ENCODE results near the gene YWHAG.
"Not testable (repeated sequence)": the region's sequence is repeated elsewhere in the genome, so short reads cannot be mapped to it uniquely, and the experiment has no call there.

Gene YWHAG

GRCh38 chr7:76381814-76382213, 23.0 kb upstream of the YWHAG start:
- peak overlapping the region; percentile 94 for H3K27ac ChIP-seq
- no peak for DNase-seq (ENCODE audit: low read depth, low spot score)

GRCh38 chr7:76380623-76380966, 21.8 kb upstream of the YWHAG start:
- DNase-seq (ENCODE audit: low read depth, low spot score): no peak
- peak overlapping the region; percentile 94 for H3K27ac ChIP-seq

- no peak for DNase-seq (ENCODE audit: low read depth, low spot score)
- H3K27ac ChIP-seq: no peak overlapping the region
These were observed 18.6 kb upstream of the YWHAG start for GRCh38 chr7:76377186-76377918.

- no peak overlapping the region for H3K27ac ChIP-seq
- DNase-seq (ENCODE audit: low read depth, low spot score): no peak
These were observed 16.5 kb upstream of the YWHAG start for GRCh38 chr7:76375251-76375650.

GRCh38 chr7:76372984-76373833, 14.4 kb upstream of the YWHAG start:
- DNase-seq (ENCODE audit: low read depth, low spot score): peak; percentile 46
- H3K27ac ChIP-seq: peak overlapping the region; percentile 7

- no peak for DNase-seq (ENCODE audit: low read depth, low spot score)
- no peak overlapping the region for H3K27ac ChIP-seq
These were observed 12.6 kb upstream of the YWHAG start for GRCh38 chr7:76371396-76371795.

- no peak overlapping the region for H3K27ac ChIP-seq
- DNase-seq (ENCODE audit: low read depth, low spot score): no peak
These were observed 10.2 kb upstream of the YWHAG start for GRCh38 chr7:76369018-76369417.

GRCh38 chr7:76368190-76368589, 9.4 kb upstream of the YWHAG start:
- H3K27ac ChIP-seq: no peak overlapping the region
- DNase-seq (ENCODE audit: low read depth, low spot score): no peak

GRCh38 chr7:76364198-76364584, 5.4 kb upstream of the YWHAG start:
- DNase-seq (ENCODE audit: low read depth, low spot score): no peak
- H3K27ac ChIP-seq: peak overlapping the region; percentile 93

GRCh38 chr7:76363754-76364153, 5.0 kb upstream of the YWHAG start:
- not testable (repeated sequence) for DNase-seq (ENCODE audit: low read depth, low spot score)
- H3K27ac ChIP-seq: peak overlapping the region; percentile 93

GRCh38 chr7:76359978-76360638, 1.3 kb upstream of the YWHAG start:
- peak overlapping the region; percentile 90 for H3K27ac ChIP-seq
- no peak for DNase-seq (ENCODE audit: low read depth, low spot score)

- peak; percentile 91 for DNase-seq (ENCODE audit: low read depth, low spot score)
- peak overlapping the region; percentile 90 for H3K27ac ChIP-seq
These were observed 553 bp upstream of the YWHAG start for GRCh38 chr7:76359111-76359977.

GRCh38 chr7:76358011-76358480, 745 bp downstream of the YWHAG start:
- no peak for DNase-seq (ENCODE audit: low read depth, low spot score)
- peak overlapping the region; percentile 90 for H3K27ac ChIP-seq

GRCh38 chr7:76357475-76358010, 1.2 kb downstream of the YWHAG start:
- DNase-seq (ENCODE audit: low read depth, low spot score): no peak
- H3K27ac ChIP-seq: peak overlapping the region; percentile 90

GRCh38 chr7:76356823-76357222, 2.0 kb downstream of the YWHAG start:
- peak overlapping the region; percentile 90 for H3K27ac ChIP-seq
- no peak for DNase-seq (ENCODE audit: low read depth, low spot score)

GRCh38 chr7:76356115-76356514, 2.7 kb downstream of the YWHAG start:
- H3K27ac ChIP-seq: peak overlapping the region; percentile 90
- no peak for DNase-seq (ENCODE audit: low read depth, low spot score)

- H3K27ac ChIP-seq: no peak overlapping the region
- DNase-seq (ENCODE audit: low read depth, low spot score): no peak
These were observed 3.6 kb downstream of the YWHAG start for GRCh38 chr7:76354981-76355730.

- no peak for DNase-seq (ENCODE audit: low read depth, low spot score)
- no peak overlapping the region for H3K27ac ChIP-seq
These were observed 4.3 kb downstream of the YWHAG start for GRCh38 chr7:76354516-76354915.

- H3K27ac ChIP-seq: no peak overlapping the region
These were observed 5.0 kb downstream of the YWHAG start for GRCh38 chr7:76353744-76354143.

More at GRCh38 chr7:76353744-76354143, 5.0 kb downstream of the YWHAG start:
- DNase-seq (ENCODE audit: low read depth, low spot score): no peak
